Measurements from ENCODE around the gene ARGLU1. TPM values are rescaled to one million over a fixed set of nuclear protein-coding genes. Genes with fewer than 3 reads are reported as not detected.

Gene ARGLU1
- total RNA-seq, 1 experiment from 2014 or later = 137 TPM

- ChIA-PET CTCF (interaction anchor here (0.6 to 0.7 kb wide), 2 partner anchors 387 to 390 kb away, joined by 5 read pairs; no protein-coding TSS in a partner anchor), POLR2A (interaction anchor here (0.6 kb wide), 1 partner anchor 12 kb away, joined by 3 read pairs; no protein-coding TSS in a partner anchor)
- no peaks in the 10 kb centered on the region for H3K27me3 Mint-ChIP-seq (ENCODE audit: insufficient read depth, unreplicated experiment)
- peak; percentile 87 to 92 for DNase-seq
- TF ChIP-seq CTCF (IDR thresholded peaks at IDR 0.05; ENCODE audit: insufficient read depth in 1 of 2, low read depth in 1 of 2, low read length in 1 of 2, severe bottlenecking in 1 of 2, unreplicated experiment in 1 of 2) = peak; percentile 58 to 62
- Histone ChIP-seq H3K4me1 (peaks cover 38% of the 10 kb centered on the region), H3K27me3 (replicated peaks; ENCODE audit: control insufficient read depth, insufficient read depth, low read length) (no peaks in the 10 kb centered on the region), H3K4me3 (ENCODE audit: low read depth, low read length) (peak overlapping the region; percentile 68), H3K9me3 (no peaks in the 10 kb centered on the region), H3K36me3 (ENCODE audit: control insufficient read depth, insufficient read depth, low read length) (no peaks in the 10 kb centered on the region)
- H3K36me3 Mint-ChIP-seq (ENCODE audit: insufficient read depth, unreplicated experiment) = peaks cover 81% of the 10 kb centered on the region
- TSS peak; percentile 21 for BruUV-seq (replicated peaks)
- peak overlapping the region; percentile 97 for H3K4me3 Mint-ChIP-seq (ENCODE audit: unreplicated experiment)
- intact Hi-C loops (cut with micrococcal nuclease; ENCODE audit: unreplicated experiment) = loop anchor here (1.0 to 10.0 kb wide), 7 partner anchors 61 to 1389 kb away; no protein-coding TSS in a partner anchor
- H3K9me3 Mint-ChIP-seq (ENCODE audit: unreplicated experiment) = no peaks in the 10 kb centered on the region
- H3K4me1 Mint-ChIP-seq (ENCODE audit: low read depth, unreplicated experiment) = peaks cover 32% of the 10 kb centered on the region
- H3K27ac Mint-ChIP-seq (ENCODE audit: unreplicated experiment) = peak overlapping the region; percentile 87
Observed at GRCh38 chr13:106533101-106533942, 34.6 kb downstream of the ARGLU1 start.

GRCh38 chr13:106532111-106532929 is 35.6 kb downstream of the ARGLU1 start:
- peak overlapping the region; percentile 68 for H3K4me3 ChIP-seq (ENCODE audit: low read depth, low read length)
- H3K4me1 Mint-ChIP-seq (ENCODE audit: low read depth, unreplicated experiment) = peaks cover 42% of the 10 kb centered on the region

More at GRCh38 chr13:106532111-106532929, 35.6 kb downstream of the ARGLU1 start:
- H3K36me3 ChIP-seq (ENCODE audit: control insufficient read depth, insufficient read depth, low read length) = no peaks in the 10 kb centered on the region
- Mint-ChIP-seq H3K36me3 (ENCODE audit: insufficient read depth, unreplicated experiment) (peaks cover 79% of the 10 kb centered on the region), H3K4me3 (ENCODE audit: unreplicated experiment) (peak overlapping the region; percentile 97), H3K9me3 (ENCODE audit: unreplicated experiment) (no peaks in the 10 kb centered on the region), H3K27ac (ENCODE audit: unreplicated experiment) (peak overlapping the region; percentile 87), H3K27me3 (ENCODE audit: insufficient read depth, unreplicated experiment) (no peaks in the 10 kb centered on the region)
- POLR2A ChIA-PET = interaction anchor here (0.6 kb wide), 2 partner anchors 11 to 413 kb away, joined by 3 to 5 read pairs; no protein-coding TSS in a partner anchor
- CTCF ChIA-PET = interaction anchor here (0.7 kb wide), 2 partner anchors 189 to 1759 kb away, joined by 4 to 5 read pairs; no protein-coding TSS in a partner anchor
- H3K27me3 ChIP-seq (replicated peaks; ENCODE audit: control insufficient read depth, insufficient read depth, low read length) = no peaks in the 10 kb centered on the region
- H3K9me3 ChIP-seq = no peaks in the 10 kb centered on the region
- TF ChIP-seq CTCF (IDR thresholded peaks at IDR 0.05; ENCODE audit: insufficient read depth in 1 of 2, low read depth in 1 of 2, low read length in 1 of 2, severe bottlenecking in 1 of 2, unreplicated experiment in 1 of 2) = no peak
- DNase-seq = no peak
- intact Hi-C loops (cut with micrococcal nuclease; ENCODE audit: unreplicated experiment) = loop anchor here (2.0 to 10.0 kb wide), 5 partner anchors 60 to 1388 kb away; no protein-coding TSS in a partner anchor
- BruUV-seq (replicated peaks) = no TSS peak
- H3K4me1 ChIP-seq = peaks cover 47% of the 10 kb centered on the region

Measured in Caco-2 (cell line).